ENCODE measurements around the gene CALCOCO1.
A peak's percentile ranks its signal among the peaks of the same experiment; 100 is the strongest.

CALCOCO1 gene

GRCh38 chr12:53739214-53740129 lies 12.2 kb upstream of the CALCOCO1 start:
- Histone ChIP-seq H3K4me3 (ENCODE audit: low read depth in 1 of 2, low read length in 2 of 2) (peak overlapping the region in 1 of 2 donors; percentile 36), H3K36me3 (ENCODE audit: control insufficient read depth in 1 of 2, insufficient read depth in 2 of 2, low read length in 2 of 2) (no peaks in the 10 kb centered on the region), H3K27ac (ENCODE audit: low read length) (no peak overlapping the region), H3K9me3 (ENCODE audit: control insufficient read depth in 1 of 2, low read length in 2 of 2) (no peaks in the 10 kb centered on the region), H3K27me3 (ENCODE audit: low read depth, low read length) (peaks cover 54% of the 10 kb centered on the region), H3K4me1 (ENCODE audit: control insufficient read depth in 1 of 2, insufficient read depth in 2 of 2, low read length in 2 of 2) (peaks cover 3 to 21% of the 10 kb centered on the region in 2 donors)

- Histone ChIP-seq H3K4me3 (ENCODE audit: low read depth in 1 of 2, low read length in 2 of 2) (no peak overlapping the region), H3K27ac (ENCODE audit: low read length) (no peak overlapping the region), H3K9me3 (ENCODE audit: control insufficient read depth in 1 of 2, low read length in 2 of 2) (no peaks in the 10 kb centered on the region), H3K36me3 (ENCODE audit: control insufficient read depth in 1 of 2, insufficient read depth in 2 of 2, low read length in 2 of 2) (no peaks in the 10 kb centered on the region), H3K27me3 (ENCODE audit: low read depth, low read length) (peaks cover 54% of the 10 kb centered on the region), H3K4me1 (ENCODE audit: control insufficient read depth in 1 of 2, insufficient read depth in 2 of 2, low read length in 2 of 2) (peaks cover 3 to 21% of the 10 kb centered on the region in 2 donors)
Observed at GRCh38 chr12:53738406-53739213, 11.4 kb upstream of the CALCOCO1 start.

GRCh38 chr12:53737951-53738405 lies 10.7 kb upstream of the CALCOCO1 start:
- Histone ChIP-seq H3K36me3 (ENCODE audit: control insufficient read depth in 1 of 2, insufficient read depth in 2 of 2, low read length in 2 of 2) (no peaks in the 10 kb centered on the region), H3K27ac (ENCODE audit: low read length) (no peak overlapping the region), H3K4me1 (ENCODE audit: control insufficient read depth in 1 of 2, insufficient read depth in 2 of 2, low read length in 2 of 2) (peaks cover 3 to 21% of the 10 kb centered on the region in 2 donors), H3K9me3 (ENCODE audit: control insufficient read depth in 1 of 2, low read length in 2 of 2) (no peaks in the 10 kb centered on the region), H3K4me3 (ENCODE audit: low read depth in 1 of 2, low read length in 2 of 2) (no peak overlapping the region), H3K27me3 (ENCODE audit: low read depth, low read length) (peaks cover 50% of the 10 kb centered on the region)

GRCh38 chr12:53737093-53737808 lies 10.0 kb upstream of the CALCOCO1 start:
- Histone ChIP-seq H3K4me3 (ENCODE audit: low read depth in 1 of 2, low read length in 2 of 2) (no peak overlapping the region), H3K27ac (ENCODE audit: low read length) (no peak overlapping the region), H3K9me3 (ENCODE audit: control insufficient read depth in 1 of 2, low read length in 2 of 2) (no peaks in the 10 kb centered on the region), H3K27me3 (ENCODE audit: low read depth, low read length) (peaks cover 44% of the 10 kb centered on the region), H3K4me1 (ENCODE audit: control insufficient read depth in 1 of 2, insufficient read depth in 2 of 2, low read length in 2 of 2) (peaks cover 3 to 21% of the 10 kb centered on the region in 2 donors), H3K36me3 (ENCODE audit: control insufficient read depth in 1 of 2, insufficient read depth in 2 of 2, low read length in 2 of 2) (no peaks in the 10 kb centered on the region)

- Histone ChIP-seq H3K4me3 (ENCODE audit: low read depth in 1 of 2, low read length in 2 of 2) (no peak overlapping the region), H3K9me3 (ENCODE audit: control insufficient read depth in 1 of 2, low read length in 2 of 2) (no peaks in the 10 kb centered on the region), H3K27me3 (ENCODE audit: low read depth, low read length) (peaks cover 44% of the 10 kb centered on the region), H3K36me3 (ENCODE audit: control insufficient read depth in 1 of 2, insufficient read depth in 2 of 2, low read length in 2 of 2) (no peaks in the 10 kb centered on the region), H3K4me1 (ENCODE audit: control insufficient read depth in 1 of 2, insufficient read depth in 2 of 2, low read length in 2 of 2) (peaks cover 3 to 21% of the 10 kb centered on the region in 2 donors), H3K27ac (ENCODE audit: low read length) (no peak overlapping the region)
Observed at GRCh38 chr12:53736592-53736991, 9.3 kb upstream of the CALCOCO1 start.

- Histone ChIP-seq H3K4me1 (ENCODE audit: control insufficient read depth in 1 of 2, insufficient read depth in 2 of 2, low read length in 2 of 2) (peaks cover 3 to 21% of the 10 kb centered on the region in 2 donors), H3K9me3 (ENCODE audit: control insufficient read depth in 1 of 2, low read length in 2 of 2) (no peaks in the 10 kb centered on the region), H3K4me3 (ENCODE audit: low read depth in 1 of 2, low read length in 2 of 2) (no peak overlapping the region), H3K36me3 (ENCODE audit: control insufficient read depth in 1 of 2, insufficient read depth in 2 of 2, low read length in 2 of 2) (no peaks in the 10 kb centered on the region), H3K27ac (ENCODE audit: low read length) (no peak overlapping the region), H3K27me3 (ENCODE audit: low read depth, low read length) (peaks cover 40% of the 10 kb centered on the region)
Observed at GRCh38 chr12:53735556-53735955, 8.3 kb upstream of the CALCOCO1 start.

- Histone ChIP-seq H3K4me1 (ENCODE audit: control insufficient read depth in 1 of 2, insufficient read depth in 2 of 2, low read length in 2 of 2) (peaks cover 0 to 13% of the 10 kb centered on the region in 2 donors), H3K9me3 (ENCODE audit: control insufficient read depth in 1 of 2, low read length in 2 of 2) (no peaks in the 10 kb centered on the region), H3K4me3 (ENCODE audit: low read depth in 1 of 2, low read length in 2 of 2) (no peak overlapping the region), H3K36me3 (ENCODE audit: control insufficient read depth in 1 of 2, insufficient read depth in 2 of 2, low read length in 2 of 2) (no peaks in the 10 kb centered on the region), H3K27me3 (ENCODE audit: low read depth, low read length) (peaks cover 31% of the 10 kb centered on the region), H3K27ac (ENCODE audit: low read length) (no peak overlapping the region)
Observed at GRCh38 chr12:53734425-53734824, 7.2 kb upstream of the CALCOCO1 start.

- H3K4me3 ChIP-seq (ENCODE audit: low read depth in 1 of 2, low read length in 2 of 2), result no peak overlapping the region
- no peaks in the 10 kb centered on the region for H3K9me3 ChIP-seq (ENCODE audit: control insufficient read depth in 1 of 2, low read length in 2 of 2)
- no peak overlapping the region for H3K27ac ChIP-seq (ENCODE audit: low read length)
- peaks cover 0 to 7% of the 10 kb centered on the region in 2 donors for H3K4me1 ChIP-seq (ENCODE audit: control insufficient read depth in 1 of 2, insufficient read depth in 2 of 2, low read length in 2 of 2)
- H3K36me3 ChIP-seq (ENCODE audit: control insufficient read depth in 1 of 2, insufficient read depth in 2 of 2, low read length in 2 of 2), result no peaks in the 10 kb centered on the region
- peaks cover 25% of the 10 kb centered on the region for H3K27me3 ChIP-seq (ENCODE audit: low read depth, low read length)
Observed at GRCh38 chr12:53733807-53734200, 6.6 kb upstream of the CALCOCO1 start.

GRCh38 chr12:53733051-53733806 lies 6.0 kb upstream of the CALCOCO1 start:
- H3K4me1 ChIP-seq (ENCODE audit: control insufficient read depth in 1 of 2, insufficient read depth in 2 of 2, low read length in 2 of 2), result peaks cover 0 to under 1% of the 10 kb centered on the region in 2 donors
- H3K36me3 ChIP-seq (ENCODE audit: control insufficient read depth in 1 of 2, insufficient read depth in 2 of 2, low read length in 2 of 2), result no peaks in the 10 kb centered on the region
- H3K9me3 ChIP-seq (ENCODE audit: control insufficient read depth in 1 of 2, low read length in 2 of 2), result no peaks in the 10 kb centered on the region
- peaks cover 19% of the 10 kb centered on the region for H3K27me3 ChIP-seq (ENCODE audit: low read depth, low read length)
- no peak overlapping the region for H3K27ac ChIP-seq (ENCODE audit: low read length)
- no peak overlapping the region for H3K4me3 ChIP-seq (ENCODE audit: low read depth in 1 of 2, low read length in 2 of 2)

GRCh38 chr12:53729644-53730043 lies 2.4 kb upstream of the CALCOCO1 start:
- Histone ChIP-seq H3K27ac (ENCODE audit: low read length) (no peak overlapping the region), H3K36me3 (ENCODE audit: control insufficient read depth in 1 of 2, insufficient read depth in 2 of 2, low read length in 2 of 2) (peaks cover 2 to 3% of the 10 kb centered on the region in 2 donors), H3K4me1 (ENCODE audit: control insufficient read depth in 1 of 2, insufficient read depth in 2 of 2, low read length in 2 of 2) (peaks cover 12 to 20% of the 10 kb centered on the region in 2 donors), H3K9me3 (ENCODE audit: control insufficient read depth in 1 of 2, low read length in 2 of 2) (no peaks in the 10 kb centered on the region), H3K27me3 (ENCODE audit: low read depth, low read length) (no peaks in the 10 kb centered on the region), H3K4me3 (ENCODE audit: low read depth in 1 of 2, low read length in 2 of 2) (no peak overlapping the region)
